ENCODE data around the gene TEX38. TPM values are rescaled to one million over a fixed set of nuclear protein-coding genes. Genes with fewer than 3 reads are reported as not detected.
"Not testable (repeated sequence)": the region's sequence is repeated elsewhere in the genome, so short reads cannot be mapped to it uniquely, and the experiment has no call there.

TEX38 gene
- total RNA-seq, 1 donor from 2014 or later: not detected

DNA sequence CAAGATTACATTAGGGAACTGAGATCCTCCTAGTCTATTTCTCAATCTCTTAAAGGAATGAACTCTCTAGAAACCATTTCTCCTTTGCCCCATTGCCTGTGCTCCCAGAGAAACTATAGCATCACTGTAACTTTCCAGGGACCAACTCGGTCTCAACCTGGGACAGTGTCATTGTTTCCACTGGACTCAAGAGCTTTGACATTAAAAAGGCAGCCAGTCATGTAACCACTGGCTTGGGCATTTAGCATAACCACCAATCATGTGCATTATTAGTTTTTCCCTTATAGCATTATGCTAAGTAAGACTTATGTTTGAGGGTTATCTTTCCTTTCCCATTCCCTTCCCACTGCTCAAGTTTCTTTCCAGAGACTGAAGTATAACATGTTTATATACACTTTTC, 18.2 kb downstream of the TEX38 start:
- H3K4me3 ChIP-seq: no peak overlapping the region
- DNase-seq (no peak), ATAC-seq (no peak)
- no peaks in the 10 kb centered on the region for H3K9me3 ChIP-seq
- H3K36me3 ChIP-seq: peaks cover 72% of the 10 kb centered on the region
- intact Hi-C loops (cut with DNase I): no loop called here
- peaks cover 17% of the 10 kb centered on the region for H3K4me1 ChIP-seq
- TF ChIP-seq, protein P1, sequence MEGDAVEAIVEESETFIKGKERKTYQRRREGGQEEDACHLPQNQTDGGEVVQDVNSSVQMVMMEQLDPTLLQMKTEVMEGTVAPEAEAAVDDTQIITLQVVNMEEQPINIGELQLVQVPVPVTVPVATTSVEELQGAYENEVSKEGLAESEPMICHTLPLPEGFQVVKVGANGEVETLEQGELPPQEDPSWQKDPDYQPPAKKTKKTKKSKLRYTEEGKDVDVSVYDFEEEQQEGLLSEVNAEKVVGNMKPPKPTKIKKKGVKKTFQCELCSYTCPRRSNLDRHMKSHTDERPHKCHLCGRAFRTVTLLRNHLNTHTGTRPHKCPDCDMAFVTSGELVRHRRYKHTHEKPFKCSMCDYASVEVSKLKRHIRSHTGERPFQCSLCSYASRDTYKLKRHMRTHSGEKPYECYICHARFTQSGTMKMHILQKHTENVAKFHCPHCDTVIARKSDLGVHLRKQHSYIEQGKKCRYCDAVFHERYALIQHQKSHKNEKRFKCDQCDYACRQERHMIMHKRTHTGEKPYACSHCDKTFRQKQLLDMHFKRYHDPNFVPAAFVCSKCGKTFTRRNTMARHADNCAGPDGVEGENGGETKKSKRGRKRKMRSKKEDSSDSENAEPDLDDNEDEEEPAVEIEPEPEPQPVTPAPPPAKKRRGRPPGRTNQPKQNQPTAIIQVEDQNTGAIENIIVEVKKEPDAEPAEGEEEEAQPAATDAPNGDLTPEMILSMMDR (IDR thresholded peaks at IDR 0.05): no peak
- no peak overlapping the region for H3K27ac ChIP-seq
- H3K27me3 ChIP-seq (ENCODE audit: low read depth): no peaks in the 10 kb centered on the region

DNA sequence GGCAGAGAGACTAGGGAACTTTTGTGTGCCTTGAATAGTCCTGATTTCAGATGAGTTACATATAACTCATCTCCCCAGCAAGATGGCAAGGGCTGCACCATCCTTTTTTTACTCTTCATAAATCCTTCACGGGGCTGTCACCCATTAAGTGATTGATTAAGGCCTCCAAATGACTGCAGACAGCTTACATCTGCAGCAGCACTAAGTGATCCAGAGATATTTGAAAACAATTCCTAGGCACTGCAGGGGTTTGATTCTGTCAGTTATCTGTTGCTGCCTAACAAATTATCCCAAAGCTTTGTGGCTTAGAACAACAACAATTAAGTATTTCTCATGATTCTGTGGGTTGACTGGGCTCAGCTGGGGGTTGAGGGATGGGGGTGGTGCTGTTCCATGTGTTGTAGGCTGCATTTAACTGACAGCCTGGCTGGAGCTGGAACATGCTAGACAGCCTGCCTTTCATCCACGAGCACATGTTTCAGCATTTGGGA, 19.3 kb downstream of the TEX38 start:
- intact Hi-C loops (cut with DNase I): no loop called here
- no peak for ATAC-seq

DNA sequence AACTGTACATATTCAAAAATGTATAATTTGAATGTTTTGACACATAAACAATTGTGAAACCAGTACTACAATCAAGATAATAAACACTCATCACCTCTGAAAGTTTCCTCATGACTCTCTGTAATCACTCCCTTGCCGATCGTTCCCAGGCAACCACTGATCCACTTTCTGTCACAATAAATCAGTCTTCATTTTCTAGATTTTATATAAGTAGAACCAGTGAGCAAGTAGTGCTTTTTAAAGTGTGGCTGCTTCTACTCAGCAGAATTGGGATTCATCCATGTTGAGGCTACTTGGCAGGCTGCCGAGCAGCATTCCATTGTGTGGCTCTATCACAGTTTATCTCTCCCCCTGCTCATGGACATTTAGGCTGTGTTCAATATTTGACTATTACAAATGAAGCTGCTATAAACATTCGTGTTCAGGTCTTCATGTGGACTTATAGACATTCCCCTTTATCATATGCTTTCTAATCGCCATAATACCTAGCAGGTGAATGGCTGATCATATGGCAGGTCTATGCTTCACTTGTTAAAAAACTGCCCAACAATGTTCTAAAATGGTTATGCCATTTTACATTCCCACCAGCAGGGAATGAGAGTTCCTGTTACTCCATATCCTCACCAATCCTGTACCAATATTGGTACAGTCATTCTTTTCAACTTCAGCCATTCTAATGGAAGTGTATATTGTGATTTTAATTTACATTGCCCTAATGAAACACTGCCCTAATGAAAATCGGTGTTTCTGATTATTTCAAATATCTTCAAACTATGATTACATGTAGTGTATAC, 20.5 kb downstream of the TEX38 start:
- no peaks in the 10 kb centered on the region for H3K9me3 ChIP-seq
- no peaks in the 10 kb centered on the region for H3K27me3 ChIP-seq (ENCODE audit: low read depth)
- peaks cover 75% of the 10 kb centered on the region for H3K36me3 ChIP-seq
- H3K4me1 ChIP-seq: peaks cover 10% of the 10 kb centered on the region
- no peak overlapping the region for H3K27ac ChIP-seq
- ATAC-seq: no peak
- no peak overlapping the region for H3K4me3 ChIP-seq
- TF ChIP-seq, protein P1 (IDR thresholded peaks at IDR 0.05): no peak
- intact Hi-C loops (cut with DNase I): no loop called here
- no peak for DNase-seq

More for the DNA sequence above, 19.3 kb downstream of the TEX38 start:
- TF ChIP-seq, protein P1 (IDR thresholded peaks at IDR 0.05): no peak
- Histone ChIP-seq H3K4me1 (peaks cover 17% of the 10 kb centered on the region), H3K27me3 (ENCODE audit: low read depth) (no peaks in the 10 kb centered on the region), H3K36me3 (peaks cover 74% of the 10 kb centered on the region), H3K4me3 (no peak overlapping the region), H3K27ac (no peak overlapping the region), H3K9me3 (no peaks in the 10 kb centered on the region)
- DNase-seq: no peak

DNA sequence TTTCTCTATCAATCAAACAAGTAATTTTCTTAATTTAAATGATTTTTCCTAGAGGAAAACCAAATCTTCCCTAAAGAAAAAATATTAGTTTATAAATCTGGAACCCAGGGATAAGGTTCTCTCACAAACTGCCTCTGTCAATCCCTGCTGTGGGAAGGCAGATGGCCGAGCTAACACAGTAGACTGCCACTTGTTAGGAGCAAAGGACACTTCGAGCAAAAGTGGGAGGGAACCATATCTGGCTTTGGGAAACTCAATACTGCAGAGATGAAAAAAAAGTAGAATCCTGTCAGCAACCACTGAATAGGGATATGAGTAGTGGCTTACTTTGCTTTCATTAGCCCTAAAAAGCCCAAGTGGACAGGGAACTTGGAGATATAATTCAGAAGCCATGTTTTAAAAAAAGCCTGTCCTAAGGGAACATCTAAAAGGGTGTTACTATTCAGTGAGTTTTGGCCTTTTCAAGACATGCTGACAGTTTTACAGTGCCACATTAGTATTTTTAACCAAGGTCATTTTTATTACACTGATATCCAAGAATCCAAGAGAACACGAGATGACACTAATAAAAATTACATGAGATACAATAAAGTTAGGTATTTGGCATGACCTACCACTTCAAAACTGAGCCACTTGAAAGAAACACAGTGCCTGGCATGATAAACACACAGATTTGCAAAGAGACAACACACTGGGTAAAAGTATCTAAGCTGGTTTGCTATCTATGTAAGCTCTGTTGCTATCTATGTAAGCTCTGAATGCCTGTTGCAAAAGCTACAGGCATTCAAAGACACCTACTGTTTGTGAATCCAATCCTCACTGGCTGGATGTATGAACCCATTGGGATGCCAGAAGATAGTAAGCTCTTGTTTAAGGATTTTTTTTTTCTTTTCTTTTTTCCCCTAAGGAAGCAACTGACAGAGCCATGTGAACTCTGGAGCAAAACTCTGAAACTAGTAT, 21.4 kb downstream of the TEX38 start:
- no peak overlapping the region for H3K4me3 ChIP-seq
- no peak for DNase-seq
- TF ChIP-seq, protein P1 (IDR thresholded peaks at IDR 0.05): no peak
- H3K36me3 ChIP-seq: peaks cover 75% of the 10 kb centered on the region
- peaks cover 1% of the 10 kb centered on the region for H3K4me1 ChIP-seq
- H3K27ac ChIP-seq: no peak overlapping the region
- no peak for ATAC-seq
- intact Hi-C loops (cut with DNase I): no loop called here
- H3K27me3 ChIP-seq (ENCODE audit: low read depth): no peaks in the 10 kb centered on the region
- no peaks in the 10 kb centered on the region for H3K9me3 ChIP-seq

DNA sequence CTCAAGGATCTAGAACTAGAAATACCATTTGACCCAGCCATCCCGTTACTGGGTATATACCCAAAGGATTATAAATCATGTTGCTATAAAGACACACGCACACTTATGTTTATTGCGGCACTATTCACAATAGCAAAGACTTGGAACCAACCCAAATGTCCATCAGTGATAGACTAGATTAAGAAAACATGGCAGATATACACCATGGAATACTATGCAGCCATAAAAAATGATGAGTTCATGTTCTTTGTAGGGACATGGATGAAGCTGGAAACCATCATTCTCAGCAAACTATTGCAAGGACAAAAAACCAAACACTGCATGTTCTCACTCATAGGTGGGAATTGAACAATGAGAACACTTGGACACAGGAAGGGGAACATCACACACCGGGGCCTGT, 23.0 kb downstream of the TEX38 start:
- H3K4me3 ChIP-seq; H3K27ac ChIP-seq; ATAC-seq; DNase-seq; intact Hi-C loops (cut with DNase I); H3K9me3 ChIP-seq; H3K27me3 ChIP-seq (ENCODE audit: low read depth); H3K4me1 ChIP-seq: not testable (repeated sequence)
- peaks cover 69% of the 10 kb centered on the region for H3K36me3 ChIP-seq
